GM12878 (cell line): ENCODE measurements around the gene MYO7B. TPM values are rescaled to one million over a fixed set of nuclear protein-coding genes. Genes with fewer than 3 reads are reported as not detected.

Experiments used
- BACH1 ChIP-seq: fragments of 450-650 bp; IDR thresholded peaks from 2 replicates; pipeline ENCODE4 v1.6.1; 2017; ENCODE audit warnings: mild to moderate bottlenecking, borderline replicate concordance
- BHLHE40 ChIP-seq, 2 experiments: fragments of 450-650 bp in 1 of 2; IDR thresholded peaks; 2 replicates each; pipeline ENCODE4 v1.6.1; 2011 to 2017; ENCODE audit warnings: low read depth in 2 of 2, borderline replicate concordance in 1 of 2, improper control_type of control experiment in 1 of 2, low read length in 1 of 2, mild to moderate bottlenecking in 1 of 2
- CBX5 ChIP-seq: sonication (generic); IDR thresholded peaks from 2 replicates; pipeline ENCODE4 v1.6.1; 2016; ENCODE audit warnings: low read depth, moderate library complexity, mild to moderate bottlenecking, inconsistent platforms
- CEBPB ChIP-seq, 2 experiments: fragments of 150-350 bp in 1 of 2; IDR thresholded peaks; 2 replicates each; pipeline ENCODE4 v1.6.1; 2012 to 2014; ENCODE audit warnings: low read depth in 2 of 2, low read length in 2 of 2, borderline replicate concordance in 1 of 2, inconsistent platforms in 1 of 2
- FOXK2 ChIP-seq: fragments of 450-650 bp; IDR thresholded peaks from 2 replicates; pipeline ENCODE4 v1.6.1; 2017; ENCODE audit warnings: mild to moderate bottlenecking, moderate library complexity
- HDAC6 ChIP-seq: fragments of 200-600 bp; sonication (generic); IDR thresholded peaks from one replicate; pipeline ENCODE4 v1.8.0; 2017; ENCODE audit warnings: antibody characterized with exemption; ENCODE audit not compliant: unreplicated experiment
- MTA2 ChIP-seq: fragments of 450-650 bp; IDR thresholded peaks from 2 replicates; pipeline ENCODE4 v1.6.1; 2016; ENCODE audit warnings: low read depth, mild to moderate bottlenecking, moderate library complexity
- NFYA ChIP-seq: IDR thresholded peaks from 2 replicates; pipeline ENCODE4 v1.6.1; 2011; ENCODE audit warnings: low read depth, mild to moderate bottlenecking, low read length, improper control_type of control experiment, borderline replicate concordance
- NR2C2 ChIP-seq: IDR thresholded peaks from 2 replicates; pipeline ENCODE4 v1.6.1; 2011; ENCODE audit warnings: borderline replicate concordance, low read depth; ENCODE audit not compliant: control insufficient read depth, insufficient read length
- RCOR1 ChIP-seq: conservative IDR thresholded peaks from 2 replicates; pipeline ENCODE4 v1.6.1; 2012; ENCODE audit warnings: low read depth, low read length, improper control_type of control experiment
- RELB ChIP-seq: fragments of 450-650 bp; IDR thresholded peaks from 2 replicates; pipeline ENCODE4 v1.6.1; 2017; ENCODE audit warnings: low read depth, mild to moderate bottlenecking, moderate library complexity
- RUNX3 ChIP-seq: IDR thresholded peaks from 2 replicates; pipeline ENCODE4 v1.6.1; 2012; ENCODE audit warnings: low read length, inconsistent platforms
- SPI1 ChIP-seq: IDR thresholded peaks from 2 replicates; pipeline ENCODE4 v1.6.1; 2011; ENCODE audit warnings: low read depth, mild to moderate bottlenecking, low read length, moderate library complexity, borderline replicate concordance; ENCODE audit not compliant: insufficient read depth
- SREBF1 ChIP-seq: IDR thresholded peaks from 2 replicates; pipeline ENCODE4 v1.6.1; 2012; ENCODE audit warnings: mild to moderate bottlenecking, low read length
- TARDBP ChIP-seq: IDR thresholded peaks from 2 replicates; pipeline ENCODE4 v1.6.1; 2016; ENCODE audit warnings: borderline replicate concordance
- YY1 ChIP-seq: IDR thresholded peaks from 2 replicates; pipeline ENCODE4 v1.6.1; 2011; ENCODE audit warnings: low read depth, mild to moderate bottlenecking, low read length
- ZBED1 ChIP-seq: IDR thresholded peaks from 2 replicates; pipeline ENCODE4 v1.6.1; 2016; ENCODE audit warnings: borderline replicate concordance
- polyA plus RNA-seq, 11 experiments: library from polyadenylated mRNA; depleted of rRNA in 4 of 11; unstranded in 6 of 11; stranded (reverse) in 5 of 11; fragments of >200 nt; fragmentation: Nextera tagmentation in 4 of 11; fragmentation: Illumina TruSeq in 1 of 11; extraction: Ambion mirVana in 4 of 11; extraction: Trizol in 1 of 11; gene quantifications; 1 replicate in 1 of 11; 2 replicates in 10 of 11; pipeline versions ENCODE4 v1.2.1 to v1.2.3, GENCODE V29; 2011 to 2016; ENCODE audit warnings: inconsistent platforms in 2 of 11, missing spikeins in 2 of 11, low read depth in 1 of 11
- total RNA-seq, 4 experiments: library from RNA; depleted of rRNA in 3 of 4; stranded (reverse); fragments of >200 nt in 3 of 4; fragmentation: Illumina TruSeq in 1 of 4; extraction: Trizol in 1 of 4; gene quantifications; 2 replicates each; pipeline versions ENCODE4 v1.2.1 to v1.2.3, GENCODE V29; 2013 to 2021
- TF ChIP-seq, protein P1 (sequence below): fragments of 450-650 bp; IDR thresholded peaks from 2 replicates; pipeline ENCODE4 v1.6.1; 2016; ENCODE audit warnings: mild to moderate bottlenecking
- TF ChIP-seq, protein P2 (sequence below): IDR thresholded peaks from 2 replicates; pipeline ENCODE4 v1.6.1; 2012; ENCODE audit warnings: low read length, inconsistent platforms
- TF ChIP-seq, protein P3 (sequence below): fragments of 450-650 bp; conservative IDR thresholded peaks from 2 replicates; pipeline ENCODE4 v1.6.1; 2017; ENCODE audit warnings: mild to moderate bottlenecking, moderate library complexity
- TF ChIP-seq, protein P4 (sequence below): IDR thresholded peaks from 2 replicates; pipeline ENCODE4 v1.6.1; 2012; ENCODE audit warnings: low read depth, low read length, improper control_type of control experiment

Gene MYO7B
- total and polyA plus RNA-seq, 10 of the 15 experiments (the other 5 are each of a cell fraction or from before 2014, with no cell fraction given) = 0.08 to 4.8 (median 1.2) TPM

DNA sequence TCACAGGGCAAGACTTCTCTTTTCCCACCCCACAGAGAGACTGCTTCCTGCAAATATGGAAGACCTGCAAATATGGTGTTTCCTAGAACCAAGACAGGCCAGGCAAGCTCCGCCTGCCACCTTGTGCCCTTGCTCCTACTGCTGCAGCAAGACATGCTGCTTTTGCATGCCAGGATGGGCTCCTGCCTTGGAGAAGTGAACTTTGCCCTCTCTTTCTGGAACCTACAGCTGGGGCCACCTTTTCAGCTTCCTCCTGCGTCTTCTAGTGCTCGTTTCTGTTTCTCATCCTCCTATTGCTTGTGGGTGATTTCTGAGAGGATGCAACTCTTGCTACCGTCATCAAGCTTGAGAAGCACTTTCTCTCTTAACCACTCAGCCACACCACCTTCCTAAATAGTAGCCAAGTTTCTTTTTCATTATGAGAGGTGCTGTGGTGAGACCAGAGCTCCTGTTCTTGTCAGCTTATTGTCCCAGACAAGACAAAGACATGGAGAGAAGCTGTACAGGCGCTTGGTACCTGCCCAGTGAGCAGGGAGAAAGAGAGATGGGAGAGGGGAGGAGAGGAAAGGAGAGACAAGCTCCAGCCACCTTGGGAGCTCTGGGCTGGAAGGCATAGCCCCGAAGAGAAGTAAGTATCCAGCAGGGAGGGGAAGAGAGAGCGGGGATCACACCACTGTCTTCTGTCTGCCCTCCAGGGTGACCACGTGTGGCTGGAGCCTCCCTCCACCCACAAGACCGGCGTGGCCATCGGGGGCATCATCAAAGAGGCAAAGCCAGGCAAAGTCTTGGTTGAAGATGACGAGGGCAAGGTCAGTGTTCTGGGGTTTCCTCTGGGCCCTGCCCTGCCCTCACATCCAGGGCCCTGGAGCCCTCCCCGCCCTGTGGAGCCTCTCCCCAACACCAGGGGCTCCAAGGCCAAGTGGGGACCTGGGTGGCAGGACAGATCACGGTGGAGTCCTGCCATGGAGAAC is 28.3 kb downstream of the MYO7B start (continued):
- 0 out of 2 replicates have a peak, but pooled peaks have one; percentile 13 for TF ChIP-seq SREBF1
- TF ChIP-seq TARDBP = 0 out of 2 replicates have a peak, but pooled peaks have one; percentile 37
- TF ChIP-seq FOXK2 = peak; percentile 61
- peak; percentile 78 for TF ChIP-seq RELB
- TF ChIP-seq, protein P1, sequence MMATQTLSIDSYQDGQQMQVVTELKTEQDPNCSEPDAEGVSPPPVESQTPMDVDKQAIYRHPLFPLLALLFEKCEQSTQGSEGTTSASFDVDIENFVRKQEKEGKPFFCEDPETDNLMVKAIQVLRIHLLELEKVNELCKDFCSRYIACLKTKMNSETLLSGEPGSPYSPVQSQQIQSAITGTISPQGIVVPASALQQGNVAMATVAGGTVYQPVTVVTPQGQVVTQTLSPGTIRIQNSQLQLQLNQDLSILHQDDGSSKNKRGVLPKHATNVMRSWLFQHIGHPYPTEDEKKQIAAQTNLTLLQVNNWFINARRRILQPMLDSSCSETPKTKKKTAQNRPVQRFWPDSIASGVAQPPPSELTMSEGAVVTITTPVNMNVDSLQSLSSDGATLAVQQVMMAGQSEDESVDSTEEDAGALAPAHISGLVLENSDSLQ = peak; percentile 56; the same call in 1 of the 2 replicates
- TF ChIP-seq, protein P2, sequence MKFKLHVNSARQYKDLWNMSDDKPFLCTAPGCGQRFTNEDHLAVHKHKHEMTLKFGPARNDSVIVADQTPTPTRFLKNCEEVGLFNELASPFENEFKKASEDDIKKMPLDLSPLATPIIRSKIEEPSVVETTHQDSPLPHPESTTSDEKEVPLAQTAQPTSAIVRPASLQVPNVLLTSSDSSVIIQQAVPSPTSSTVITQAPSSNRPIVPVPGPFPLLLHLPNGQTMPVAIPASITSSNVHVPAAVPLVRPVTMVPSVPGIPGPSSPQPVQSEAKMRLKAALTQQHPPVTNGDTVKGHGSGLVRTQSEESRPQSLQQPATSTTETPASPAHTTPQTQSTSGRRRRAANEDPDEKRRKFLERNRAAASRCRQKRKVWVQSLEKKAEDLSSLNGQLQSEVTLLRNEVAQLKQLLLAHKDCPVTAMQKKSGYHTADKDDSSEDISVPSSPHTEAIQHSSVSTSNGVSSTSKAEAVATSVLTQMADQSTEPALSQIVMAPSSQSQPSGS = peak; percentile 85
- TF ChIP-seq MTA2 = peak; percentile 94
- no peak for TF ChIP-seq NFYA
- peak; percentile 91; the same call in 1 of the 2 replicates for TF ChIP-seq CBX5
- TF ChIP-seq RUNX3 = peak; percentile 97
- peak; percentile 79; the same call in 1 of the 2 replicates for TF ChIP-seq RCOR1
- TF ChIP-seq BACH1 = peak; percentile 71
- TF ChIP-seq, protein P3, sequence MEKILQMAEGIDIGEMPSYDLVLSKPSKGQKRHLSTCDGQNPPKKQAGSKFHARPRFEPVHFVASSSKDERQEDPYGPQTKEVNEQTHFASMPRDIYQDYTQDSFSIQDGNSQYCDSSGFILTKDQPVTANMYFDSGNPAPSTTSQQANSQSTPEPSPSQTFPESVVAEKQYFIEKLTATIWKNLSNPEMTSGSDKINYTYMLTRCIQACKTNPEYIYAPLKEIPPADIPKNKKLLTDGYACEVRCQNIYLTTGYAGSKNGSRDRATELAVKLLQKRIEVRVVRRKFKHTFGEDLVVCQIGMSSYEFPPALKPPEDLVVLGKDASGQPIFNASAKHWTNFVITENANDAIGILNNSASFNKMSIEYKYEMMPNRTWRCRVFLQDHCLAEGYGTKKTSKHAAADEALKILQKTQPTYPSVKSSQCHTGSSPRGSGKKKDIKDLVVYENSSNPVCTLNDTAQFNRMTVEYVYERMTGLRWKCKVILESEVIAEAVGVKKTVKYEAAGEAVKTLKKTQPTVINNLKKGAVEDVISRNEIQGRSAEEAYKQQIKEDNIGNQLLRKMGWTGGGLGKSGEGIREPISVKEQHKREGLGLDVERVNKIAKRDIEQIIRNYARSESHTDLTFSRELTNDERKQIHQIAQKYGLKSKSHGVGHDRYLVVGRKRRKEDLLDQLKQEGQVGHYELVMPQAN = no peak
- TF ChIP-seq SPI1 = peak; percentile 42; the same call in 1 of the 2 replicates
- peak; percentile 53 for TF ChIP-seq NR2C2
- no peak for TF ChIP-seq CEBPB (IDR thresholded peaks at IDR 0.05; ENCODE audit: borderline replicate concordance in 1 of 2, low read depth in 2 of 2, low read length in 2 of 2)
- TF ChIP-seq YY1 = peak; percentile 64; the same call in 1 of the 2 replicates
- TF ChIP-seq, protein P4, sequence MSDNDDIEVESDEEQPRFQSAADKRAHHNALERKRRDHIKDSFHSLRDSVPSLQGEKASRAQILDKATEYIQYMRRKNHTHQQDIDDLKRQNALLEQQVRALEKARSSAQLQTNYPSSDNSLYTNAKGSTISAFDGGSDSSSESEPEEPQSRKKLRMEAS = peak; percentile 18
- peak; percentile 73; the same call in 1 of the 2 replicates for TF ChIP-seq ZBED1
- peak; percentile 73 to 78; a peak in 3 of 4 replicates for TF ChIP-seq BHLHE40 (IDR thresholded peaks at IDR 0.05; ENCODE audit: borderline replicate concordance in 1 of 2, low read depth in 2 of 2, low read length in 1 of 2)
- TF ChIP-seq HDAC6 = no peak
